Measurements from ENCODE around the gene RASSF1.

Gene RASSF1

GRCh38 chr3:50340448-50341329 is at the start of gene RASSF1:
RASSF1 (minus strand) TSS chr3:50340836; CDS start chr3:50340805, 31 bp downstream.
- FAIRE-seq (no peak), DNase-seq (ENCODE audit: low spot score) (no peak)

- no peak for DNase-seq (ENCODE audit: low spot score)
- FAIRE-seq = no peak
Observed at GRCh38 chr3:50389414-50389767, 48.8 kb upstream of the RASSF1 start.

DNA sequence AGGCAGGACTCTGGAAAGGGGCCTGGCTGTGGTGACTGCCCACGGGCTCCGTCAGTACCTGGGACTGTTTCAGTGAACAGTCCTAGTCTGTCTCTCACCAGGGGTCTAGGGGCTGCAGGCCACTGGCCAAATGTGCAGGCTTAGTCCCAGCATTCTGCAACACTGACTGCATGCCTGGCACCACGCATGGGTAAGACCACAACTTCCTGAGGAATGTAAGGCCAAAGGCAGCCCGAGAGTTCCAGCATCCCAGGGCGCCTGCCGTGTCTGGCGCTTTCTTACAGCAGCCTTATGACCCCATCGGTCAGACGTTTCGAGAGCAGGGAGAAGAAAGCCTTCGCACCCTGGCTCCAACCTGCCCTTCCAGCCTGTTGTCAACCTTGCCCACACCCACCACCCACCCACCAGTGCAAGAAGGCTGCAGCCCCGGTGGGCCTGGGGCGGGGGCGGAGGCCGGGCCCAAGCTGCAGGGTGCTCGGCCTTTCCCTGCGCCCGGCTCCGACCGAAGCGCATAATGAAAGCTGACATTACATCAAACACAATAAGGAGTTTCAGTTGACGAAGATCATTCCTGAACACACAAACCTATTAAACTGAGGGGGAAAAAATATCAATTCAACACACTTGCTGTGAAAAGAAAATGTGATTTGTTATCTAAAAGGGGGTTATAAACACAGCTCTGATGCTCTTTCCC is 48.2 kb upstream of the RASSF1 start:
- FAIRE-seq = no peak
- DNase-seq (ENCODE audit: low spot score) = no peak

DNA sequence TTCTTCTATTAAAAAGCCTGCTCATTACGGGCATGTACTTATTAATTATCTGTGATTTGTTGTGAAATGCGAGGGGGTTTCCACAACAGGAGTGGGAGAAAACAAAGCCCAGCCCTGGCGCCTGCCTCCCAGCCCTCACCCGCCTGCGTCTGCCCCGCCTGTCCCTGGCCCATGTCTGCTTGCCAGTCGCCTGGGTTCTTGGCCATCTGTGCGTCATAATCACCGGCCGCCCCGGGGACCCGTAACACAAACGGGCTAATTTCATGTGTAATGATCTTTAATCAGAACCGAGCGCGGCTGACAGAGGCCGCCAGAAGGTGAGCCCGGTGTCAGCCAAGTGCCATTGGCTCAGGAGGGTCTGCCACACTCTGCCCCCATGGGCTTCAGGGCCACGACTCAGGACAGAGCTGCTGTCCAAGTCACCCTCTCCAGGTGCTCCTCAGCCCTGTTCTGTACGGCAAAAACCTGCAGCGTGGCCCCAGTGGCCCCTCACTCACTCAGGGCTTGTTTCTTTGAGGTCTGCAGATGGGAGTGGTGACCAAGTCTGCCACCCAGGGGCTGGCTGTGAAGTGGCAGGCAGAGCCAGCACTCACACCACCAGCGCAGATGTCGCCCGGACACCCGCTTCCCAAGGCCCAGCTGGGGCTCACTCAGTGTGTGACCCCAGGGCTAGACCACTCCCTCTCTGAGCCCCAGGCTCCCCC is 47.5 kb upstream of the RASSF1 start:
- DNase-seq (ENCODE audit: low spot score) = peak; percentile 48
- no peak for FAIRE-seq

- FAIRE-seq = no peak
- no peak for DNase-seq (ENCODE audit: low spot score)
Observed at GRCh38 chr3:50385754-50386153, 45.1 kb upstream of the RASSF1 start.

- FAIRE-seq (no peak), DNase-seq (ENCODE audit: low spot score) (no peak)
Observed at GRCh38 chr3:50383750-50384149, 43.1 kb upstream of the RASSF1 start.

DNA sequence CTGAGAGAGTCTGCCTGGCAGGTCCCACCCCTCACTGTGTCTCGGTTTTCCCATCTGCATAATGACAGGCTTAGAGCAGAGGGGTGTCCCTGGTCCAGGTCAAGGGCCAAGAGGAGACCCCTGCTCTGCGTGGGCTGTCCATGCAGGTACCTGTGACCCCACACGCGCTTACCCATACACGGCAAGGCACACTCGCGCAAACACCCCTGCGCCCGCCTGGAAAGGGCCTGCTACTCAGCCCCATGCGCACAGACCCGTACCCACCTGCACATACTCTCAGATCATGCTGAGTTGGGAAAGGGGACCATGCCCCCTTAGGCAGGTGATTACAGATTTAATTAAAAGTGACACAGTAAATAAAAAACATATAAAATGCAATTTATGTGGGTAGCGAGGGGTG is 42.1 kb upstream of the RASSF1 start:
- no peak for FAIRE-seq
- no peak for DNase-seq (ENCODE audit: low spot score)

DNA sequence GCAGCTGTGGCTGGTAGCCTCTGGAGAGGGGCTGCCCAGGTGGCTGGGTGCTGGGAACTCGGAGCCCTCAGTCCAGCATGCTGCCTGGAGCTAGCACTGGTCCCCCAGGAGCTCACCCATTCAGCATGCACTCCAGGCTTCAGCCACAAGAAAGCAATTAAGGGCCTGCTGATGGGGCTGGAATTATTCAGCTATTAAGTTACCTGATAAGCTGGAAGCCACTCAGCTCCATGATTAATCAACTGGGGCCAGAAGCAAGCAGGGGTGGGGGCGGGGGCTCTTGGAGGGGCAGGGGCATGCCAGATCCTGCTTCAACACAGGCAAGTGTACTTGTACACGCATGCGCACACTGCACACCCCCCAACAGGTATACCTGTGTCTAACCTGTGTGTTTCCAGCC is 40.7 kb upstream of the RASSF1 start:
- FAIRE-seq = no peak
- DNase-seq (ENCODE audit: low spot score) = no peak

GRCh38 chr3:50380405-50381085 is 39.9 kb upstream of the RASSF1 start:
- FAIRE-seq = no peak

GRCh38 chr3:50378757-50379156 is 38.1 kb upstream of the RASSF1 start:
- peak; percentile 23 for FAIRE-seq
- no peak for DNase-seq (ENCODE audit: low spot score)

More at GRCh38 chr3:50380405-50381085, 39.9 kb upstream of the RASSF1 start:
- no peak for DNase-seq (ENCODE audit: low spot score)

- no peak for DNase-seq (ENCODE audit: low spot score)
- no peak for FAIRE-seq
Observed at GRCh38 chr3:50378024-50378423, 37.4 kb upstream of the RASSF1 start.

DNA sequence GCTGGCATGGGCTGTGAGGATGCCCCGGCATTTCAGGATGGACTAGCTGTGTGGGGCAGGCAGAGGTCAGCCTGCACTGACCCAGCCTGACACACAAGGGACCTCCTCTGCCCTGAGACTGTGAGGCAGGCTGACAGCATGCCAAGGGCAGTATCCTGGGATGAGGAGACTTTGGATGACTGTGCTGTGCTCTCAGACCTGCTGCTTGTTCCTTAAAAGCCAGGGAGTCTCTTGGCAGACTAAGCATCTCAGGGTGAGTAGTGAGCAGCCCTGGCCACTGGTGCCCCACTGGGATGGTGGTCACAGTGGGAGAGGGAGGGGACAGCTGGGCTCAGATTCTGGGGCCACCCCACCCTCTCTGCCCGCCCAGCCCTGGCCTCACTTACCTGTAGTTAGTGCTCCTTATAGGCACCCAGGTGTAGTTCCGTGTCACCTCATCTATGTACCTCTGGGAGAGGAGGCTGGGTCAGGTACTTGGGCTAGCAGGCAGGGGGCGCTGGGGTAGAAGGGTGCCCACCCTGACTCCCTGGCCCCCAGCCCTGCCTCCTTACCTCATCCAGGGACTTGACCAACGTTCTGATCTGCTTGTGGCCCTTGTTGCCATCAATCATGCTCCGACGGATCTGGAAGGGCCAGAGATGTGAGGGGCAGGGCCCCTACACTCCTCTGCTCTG is 34.8 kb upstream of the RASSF1 start:
- FAIRE-seq (no peak), DNase-seq (ENCODE audit: low spot score) (no peak)

GRCh38 chr3:50374363-50375257 is 34.0 kb upstream of the RASSF1 start:
- DNase-seq (ENCODE audit: low spot score) = no peak
- FAIRE-seq = no peak

DNA sequence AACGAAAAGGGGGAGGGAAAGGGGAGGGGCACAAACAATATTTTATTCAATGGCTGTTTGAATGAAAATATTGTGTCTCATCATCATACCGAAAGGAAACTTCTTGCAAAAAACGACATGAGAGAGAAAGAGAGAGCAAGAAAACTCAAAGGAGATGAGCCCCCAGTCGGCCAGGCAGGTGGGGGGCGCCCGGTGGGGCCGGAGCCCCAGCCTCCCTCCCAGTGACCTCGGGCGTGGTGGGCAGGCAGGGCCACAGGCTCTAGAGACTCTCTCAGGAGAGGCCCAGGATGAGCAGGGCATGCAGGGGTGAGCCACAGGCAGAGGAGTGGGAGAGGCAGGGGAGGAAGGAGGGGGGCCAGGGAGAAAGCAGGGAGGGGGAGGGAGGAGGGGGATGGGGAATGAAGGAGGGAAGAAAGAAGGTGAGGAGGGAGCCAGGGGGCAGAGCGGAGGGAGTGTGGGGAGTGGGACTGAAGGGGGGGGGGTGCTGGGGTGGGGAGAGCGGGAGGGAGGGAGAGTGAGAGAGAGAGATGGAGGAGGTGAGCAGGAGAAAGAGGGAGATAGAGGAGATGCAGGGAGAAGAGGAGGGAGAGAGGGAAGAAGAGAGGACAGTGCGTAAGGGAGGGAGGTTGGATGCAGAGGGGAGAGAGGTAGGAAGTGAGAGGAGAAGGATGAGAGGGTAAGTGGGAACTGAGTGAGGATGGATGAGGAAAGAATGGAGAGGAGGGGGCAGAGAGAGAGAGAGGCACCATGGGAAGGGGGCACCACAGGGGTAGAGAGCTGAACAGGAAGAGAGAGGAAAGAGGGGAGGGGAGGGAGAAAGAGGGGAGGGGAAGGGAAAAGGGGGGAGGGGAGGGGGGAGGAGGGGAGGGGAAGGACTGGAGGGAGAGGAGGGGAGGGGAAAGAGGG is 32.8 kb upstream of the RASSF1 start:
- no peak for DNase-seq (ENCODE audit: low spot score)

GRCh38 chr3:50372349-50372748 is 31.7 kb upstream of the RASSF1 start:
- FAIRE-seq = no peak
- peak; percentile 33 for DNase-seq (ENCODE audit: low spot score)

More for the DNA sequence above, 32.8 kb upstream of the RASSF1 start:
- no peak for FAIRE-seq

GRCh38 chr3:50371133-50371685 is 30.6 kb upstream of the RASSF1 start:
- DNase-seq (ENCODE audit: low spot score) (no peak), FAIRE-seq (no peak)

DNA sequence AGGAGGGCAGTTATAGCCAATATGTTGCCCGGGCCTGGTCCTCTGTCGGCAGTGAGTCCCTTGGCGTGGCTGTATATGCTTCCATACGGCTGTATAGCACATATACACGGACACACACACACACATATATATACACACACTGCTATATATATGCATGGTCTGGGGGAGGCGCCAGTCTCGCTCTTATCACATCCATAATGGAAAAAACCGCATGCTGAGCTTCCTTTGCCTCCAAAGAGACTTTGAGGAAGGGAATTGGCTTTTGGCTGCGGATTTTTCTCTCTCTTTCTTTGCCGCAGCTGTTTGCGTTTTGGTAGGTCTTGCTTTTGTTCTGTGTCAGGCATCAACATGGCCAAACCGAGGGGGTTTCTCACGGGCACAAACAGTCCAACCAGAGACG is 30.0 kb upstream of the RASSF1 start:
- DNase-seq (ENCODE audit: low spot score) (no peak), FAIRE-seq (peak; percentile 35)

GRCh38 chr3:50369012-50369670 is 28.5 kb upstream of the RASSF1 start:
- no peak for DNase-seq (ENCODE audit: low spot score)
- FAIRE-seq = no peak

Measured in urothelium cell line (cell line).